ENCODE data around the gene SUN2.

The SUN2 gene

GRCh38 chr22:38735465-38736256 is 20.1 kb downstream of the SUN2 start:
- no peak for DNase-seq (ENCODE audit: low read depth, low spot score)

- no peak for DNase-seq (ENCODE audit: low read depth, low spot score)
These were observed 20.7 kb downstream of the SUN2 start for GRCh38 chr22:38735126-38735464.

GRCh38 chr22:38734421-38735100 is 21.2 kb downstream of the SUN2 start:
- DNase-seq (ENCODE audit: low read depth, low spot score): no peak

- no peak for DNase-seq (ENCODE audit: low read depth, low spot score)
These were observed 21.9 kb downstream of the SUN2 start for GRCh38 chr22:38733724-38734381.

- DNase-seq (ENCODE audit: low read depth, low spot score): no peak
These were observed 22.5 kb downstream of the SUN2 start for GRCh38 chr22:38733329-38733723.

- DNase-seq (ENCODE audit: low read depth, low spot score): no peak
These were observed 23.5 kb downstream of the SUN2 start for GRCh38 chr22:38732251-38732815.

GRCh38 chr22:38731703-38732161 is 24.1 kb downstream of the SUN2 start:
- DNase-seq (ENCODE audit: low read depth, low spot score): no peak

- no peak for DNase-seq (ENCODE audit: low read depth, low spot score)
These were observed 25.4 kb downstream of the SUN2 start for GRCh38 chr22:38730411-38730871.

GRCh38 chr22:38729946-38730345 is 25.9 kb downstream of the SUN2 start:
- DNase-seq (ENCODE audit: low read depth, low spot score): no peak

- DNase-seq (ENCODE audit: low read depth, low spot score): peak; percentile 73
These were observed 26.7 kb downstream of the SUN2 start for GRCh38 chr22:38728871-38729796.

- DNase-seq (ENCODE audit: low read depth, low spot score): no peak
These were observed 28.0 kb downstream of the SUN2 start for GRCh38 chr22:38727530-38728451.

- DNase-seq (ENCODE audit: low read depth, low spot score): no peak
These were observed 28.7 kb downstream of the SUN2 start for GRCh38 chr22:38727123-38727522.

GRCh38 chr22:38725900-38726655 is 29.7 kb downstream of the SUN2 start:
- DNase-seq (ENCODE audit: low read depth, low spot score): no peak

- DNase-seq (ENCODE audit: low read depth, low spot score): no peak
These were observed 30.7 kb downstream of the SUN2 start for GRCh38 chr22:38724926-38725571.

GRCh38 chr22:38724176-38724575 is 31.6 kb downstream of the SUN2 start:
- no peak for DNase-seq (ENCODE audit: low read depth, low spot score)

GRCh38 chr22:38721551-38721950 is 34.2 kb downstream of the SUN2 start:
- DNase-seq (ENCODE audit: low read depth, low spot score): no peak

- no peak for DNase-seq (ENCODE audit: low read depth, low spot score)
These were observed 35.4 kb downstream of the SUN2 start for GRCh38 chr22:38720350-38720749.

- DNase-seq (ENCODE audit: low read depth, low spot score): no peak
These were observed 36.6 kb downstream of the SUN2 start for GRCh38 chr22:38719196-38719595.

GRCh38 chr22:38718414-38718813 is 37.4 kb downstream of the SUN2 start:
- no peak for DNase-seq (ENCODE audit: low read depth, low spot score)
